Activated CD8-positive, alpha-beta memory T cell treated with anti-CD3 and anti-CD28 coated beads for 48 hours (primary cell): ENCODE measurements around the gene CBX4.

Experiments
- DNase-seq, 3 experiments: peaks; one replicate each; pipeline ENCODE4 v3.0.0-alpha.2; 2020; ENCODE audit warnings: low read depth in 2 of 3, low spot score in 2 of 3

The CBX4 gene

GRCh38 chr17:79814127-79814973 lies 24.9 kb downstream of the CBX4 start:
- no peak for DNase-seq

GRCh38 chr17:79813297-79814126 lies 25.7 kb downstream of the CBX4 start:
- DNase-seq = no peak

- no peak for DNase-seq
Observed at GRCh38 chr17:79812353-79813258, 26.6 kb downstream of the CBX4 start.

GRCh38 chr17:79811868-79812352 lies 27.3 kb downstream of the CBX4 start:
- DNase-seq = no peak

GRCh38 chr17:79811011-79811867 lies 28.0 kb downstream of the CBX4 start:
- no peak for DNase-seq

GRCh38 chr17:79810130-79811010 lies 28.9 kb downstream of the CBX4 start:
- peak in 1 of 3 experiments; percentile 51 for DNase-seq

GRCh38 chr17:79809530-79810129 lies 29.6 kb downstream of the CBX4 start:
- DNase-seq = no peak

- no peak for DNase-seq
Observed at GRCh38 chr17:79808763-79809529, 30.3 kb downstream of the CBX4 start.

GRCh38 chr17:79806863-79807720 lies 32.1 kb downstream of the CBX4 start:
- no peak for DNase-seq

- no peak for DNase-seq
Observed at GRCh38 chr17:79806446-79806760, 32.8 kb downstream of the CBX4 start.

- DNase-seq = no peak
Observed at GRCh38 chr17:79804856-79805696, 34.2 kb downstream of the CBX4 start.

GRCh38 chr17:79803997-79804855 lies 35.0 kb downstream of the CBX4 start:
- peak in 2 of 3 experiments; percentile 40 to 54 for DNase-seq

GRCh38 chr17:79803421-79803996 lies 35.7 kb downstream of the CBX4 start:
- no peak for DNase-seq

- no peak for DNase-seq
Observed at GRCh38 chr17:79802736-79803420, 36.4 kb downstream of the CBX4 start.
